Mesendoderm (in vitro differentiated cells): ENCODE results near the gene BOLL.

Experiments used
- DNase-seq: peaks from one replicate; pipeline ENCODE4 v3.0.0; 2013
- H2AK5ac ChIP-seq: 2 replicates; pipeline ENCODE4 v1.6.1; 2013; ENCODE audit warnings: low read length, inconsistent platforms
- H2BK120ac ChIP-seq: 2 replicates; pipeline ENCODE4 v1.6.1; 2013; ENCODE audit warnings: low read depth, mild to moderate bottlenecking, low read length, moderate library complexity, mixed read lengths
- H2BK15ac ChIP-seq: replicated peaks from 2 replicates; pipeline ENCODE4 v1.6.1; 2013; ENCODE audit warnings: low read depth, mild to moderate bottlenecking, moderate library complexity
- H2BK5ac ChIP-seq: 2 replicates; pipeline ENCODE4 v1.6.1; 2013; ENCODE audit warnings: low read length, inconsistent platforms
- H3K18ac ChIP-seq: 2 replicates; pipeline ENCODE4 v1.6.1; 2013; ENCODE audit warnings: mild to moderate bottlenecking, low read length, mixed read lengths
- H3K23ac ChIP-seq: one replicate; pipeline ENCODE4 v1.6.1; 2013; ENCODE audit warnings: low read length
- H3K27ac ChIP-seq: 2 replicates; pipeline ENCODE4 v1.5.1; 2013; ENCODE audit warnings: low read depth, mild to moderate bottlenecking, inconsistent platforms, low read length, moderate library complexity
- H3K27me3 ChIP-seq: 2 replicates; pipeline ENCODE4 v1.6.1; 2013; ENCODE audit warnings: low read length, control low read depth, mild to moderate bottlenecking, inconsistent platforms; ENCODE audit not compliant: insufficient read depth, poor library complexity
- H3K36me3 ChIP-seq: 2 replicates; pipeline ENCODE4 v1.6.1; 2013; ENCODE audit warnings: low read length, inconsistent platforms; ENCODE audit not compliant: control insufficient read depth, insufficient read depth
- H3K4ac ChIP-seq: one replicate; pipeline ENCODE4 v1.6.1; 2013; ENCODE audit warnings: low read depth, mild to moderate bottlenecking, low read length, moderate library complexity
- H3K4me1 ChIP-seq: 2 replicates; pipeline ENCODE4 v1.6.1; 2013; ENCODE audit warnings: low read depth, low read length, inconsistent platforms; ENCODE audit not compliant: control insufficient read depth
- H3K4me2 ChIP-seq: 2 replicates; pipeline ENCODE4 v1.6.1; 2013; ENCODE audit warnings: low read length
- H3K4me3 ChIP-seq: 2 replicates; pipeline ENCODE4 v1.5.1; 2013; ENCODE audit warnings: mild to moderate bottlenecking, low read length
- H3K56ac ChIP-seq: one replicate; pipeline ENCODE4 v1.6.1; 2013; ENCODE audit warnings: low read length
- H3K79me1 ChIP-seq: 2 replicates; pipeline ENCODE4 v1.6.1; 2013; ENCODE audit warnings: low read length, inconsistent platforms
- H3K79me2 ChIP-seq: 2 replicates; pipeline ENCODE4 v1.6.1; 2013; ENCODE audit warnings: mild to moderate bottlenecking, low read length; ENCODE audit not compliant: control insufficient read depth, insufficient read depth
- H3K9ac ChIP-seq: 2 replicates; pipeline ENCODE4 v1.6.1; 2013; ENCODE audit warnings: low read length, inconsistent platforms
- H4K5ac ChIP-seq: one replicate; pipeline ENCODE4 v1.6.1; 2013; ENCODE audit warnings: low read length
- H4K8ac ChIP-seq: one replicate; pipeline ENCODE4 v1.6.1; 2013; ENCODE audit warnings: low read depth, mild to moderate bottlenecking, control low read depth, low read length, moderate library complexity
- WGBS: extraction: QIAGEN DNeasy Blood & Tissue Kit; methylation state at CpG from one replicate; pipeline ENCODE4 v1.1.7; 2013; ENCODE audit warnings: low lambda C conversion rate, missing lambda C conversion rate; ENCODE audit not compliant: insufficient coverage; ENCODE audit errors: extremely low coverage; 5-methylcytosine and 5-hydroxymethylcytosine counted together

BOLL gene

GRCh38 chr2:197821550-197822289 is 36.6 kb upstream of the BOLL start:
- Histone ChIP-seq H2BK15ac (no peak overlapping the region), H2BK5ac (no peak overlapping the region), H4K5ac (no peak overlapping the region), H3K27ac (no peak overlapping the region), H3K27me3 (no peaks in the 10 kb centered on the region), H3K23ac (no peak overlapping the region), H3K9ac (no peak overlapping the region), H2BK120ac (no peak overlapping the region), H3K79me1 (no peaks in the 10 kb centered on the region), H3K56ac (no peak overlapping the region), H3K79me2 (no peaks in the 10 kb centered on the region), H3K4me3 (no peak overlapping the region), H3K4me2 (no peak overlapping the region), H4K8ac (no peak overlapping the region), H3K18ac (no peak overlapping the region), H3K4ac (no peak overlapping the region), H3K36me3 (no peaks in the 10 kb centered on the region), H3K4me1 (no peaks in the 10 kb centered on the region), H2AK5ac (no peak overlapping the region)
- WGBS, result no CpG with 5 or more reads among the region's 2 CpGs
- no peak for DNase-seq

- Histone ChIP-seq H3K23ac (no peak overlapping the region), H3K18ac (no peak overlapping the region), H3K4me3 (no peak overlapping the region), H3K27me3 (no peaks in the 10 kb centered on the region), H3K36me3 (no peaks in the 10 kb centered on the region), H2BK120ac (no peak overlapping the region), H3K9ac (no peak overlapping the region), H4K8ac (no peak overlapping the region), H3K79me2 (no peaks in the 10 kb centered on the region), H3K79me1 (no peaks in the 10 kb centered on the region), H2BK15ac (no peak overlapping the region), H3K4me1 (no peaks in the 10 kb centered on the region), H2BK5ac (no peak overlapping the region), H3K56ac (no peak overlapping the region), H3K4ac (no peak overlapping the region), H3K4me2 (no peak overlapping the region), H3K27ac (no peak overlapping the region), H2AK5ac (no peak overlapping the region), H4K5ac (no peak overlapping the region)
- DNase-seq, result no peak
- WGBS, result no CpG with 5 or more reads among the region's 2 CpGs
Observed at GRCh38 chr2:197814526-197814925, 29.4 kb upstream of the BOLL start.

- Histone ChIP-seq H3K27ac (no peak overlapping the region), H3K4me1 (no peaks in the 10 kb centered on the region), H3K9ac (no peak overlapping the region), H3K4ac (no peak overlapping the region), H3K18ac (no peak overlapping the region), H3K79me2 (no peaks in the 10 kb centered on the region), H3K27me3 (no peaks in the 10 kb centered on the region), H4K8ac (no peak overlapping the region), H3K36me3 (no peaks in the 10 kb centered on the region), H4K5ac (no peak overlapping the region), H2BK5ac (no peak overlapping the region), H2BK120ac (no peak overlapping the region), H2BK15ac (no peak overlapping the region), H3K23ac (no peak overlapping the region), H3K79me1 (no peaks in the 10 kb centered on the region), H3K4me3 (no peak overlapping the region), H3K4me2 (no peak overlapping the region), H2AK5ac (no peak overlapping the region), H3K56ac (no peak overlapping the region)
- DNase-seq, result peak; percentile 63
- no CpG with 5 or more reads among the region's 3 CpGs for WGBS
Observed at GRCh38 chr2:197813093-197813787, 28.1 kb upstream of the BOLL start.

- H3K56ac ChIP-seq, result no peak overlapping the region
- H3K4me3 ChIP-seq, result no peak overlapping the region
- no peaks in the 10 kb centered on the region for H3K79me2 ChIP-seq
- no peak overlapping the region for H2BK15ac ChIP-seq
- no peak overlapping the region for H3K4me2 ChIP-seq
- peaks cover under 1% of the 10 kb centered on the region for H3K4me1 ChIP-seq
- no peaks in the 10 kb centered on the region for H3K79me1 ChIP-seq
- H2BK120ac ChIP-seq, result no peak overlapping the region
- H3K27ac ChIP-seq, result no peak overlapping the region
- DNase-seq, result no peak
- H2AK5ac ChIP-seq, result no peak overlapping the region
- H3K27me3 ChIP-seq, result peaks cover 5% of the 10 kb centered on the region
- H3K36me3 ChIP-seq, result no peaks in the 10 kb centered on the region
- H3K23ac ChIP-seq, result no peak overlapping the region
- H3K4ac ChIP-seq, result no peak overlapping the region
- no peak overlapping the region for H4K5ac ChIP-seq
- H2BK5ac ChIP-seq, result no peak overlapping the region
- no peak overlapping the region for H3K18ac ChIP-seq
- H3K9ac ChIP-seq, result no peak overlapping the region
- WGBS, result no CpG with 5 or more reads among the region's 3 CpGs
- H4K8ac ChIP-seq, result no peak overlapping the region
Observed at GRCh38 chr2:197810491-197810890, 25.4 kb upstream of the BOLL start.

- Histone ChIP-seq H3K4me3 (no peak overlapping the region), H3K27ac (no peak overlapping the region), H3K9ac (no peak overlapping the region), H2BK15ac (no peak overlapping the region), H3K18ac (no peak overlapping the region), H2BK5ac (no peak overlapping the region), H3K4ac (no peak overlapping the region), H4K5ac (no peak overlapping the region), H2AK5ac (no peak overlapping the region), H3K4me2 (no peak overlapping the region), H3K79me2 (no peaks in the 10 kb centered on the region), H3K4me1 (peaks cover 3% of the 10 kb centered on the region), H3K79me1 (no peaks in the 10 kb centered on the region), H2BK120ac (no peak overlapping the region), H4K8ac (no peak overlapping the region), H3K23ac (no peak overlapping the region), H3K27me3 (peaks cover 6% of the 10 kb centered on the region), H3K36me3 (no peaks in the 10 kb centered on the region), H3K56ac (no peak overlapping the region)
- WGBS, result no CpG with 5 or more reads among the region's 3 CpGs
- DNase-seq, result no peak
Observed at GRCh38 chr2:197810016-197810415, 24.9 kb upstream of the BOLL start.
